Measurements from ENCODE around the gene IL1R1.
"Not testable (repeated sequence)": the region's sequence is repeated elsewhere in the genome, so short reads cannot be mapped to it uniquely, and the experiment has no call there.

The IL1R1 gene

DNA sequence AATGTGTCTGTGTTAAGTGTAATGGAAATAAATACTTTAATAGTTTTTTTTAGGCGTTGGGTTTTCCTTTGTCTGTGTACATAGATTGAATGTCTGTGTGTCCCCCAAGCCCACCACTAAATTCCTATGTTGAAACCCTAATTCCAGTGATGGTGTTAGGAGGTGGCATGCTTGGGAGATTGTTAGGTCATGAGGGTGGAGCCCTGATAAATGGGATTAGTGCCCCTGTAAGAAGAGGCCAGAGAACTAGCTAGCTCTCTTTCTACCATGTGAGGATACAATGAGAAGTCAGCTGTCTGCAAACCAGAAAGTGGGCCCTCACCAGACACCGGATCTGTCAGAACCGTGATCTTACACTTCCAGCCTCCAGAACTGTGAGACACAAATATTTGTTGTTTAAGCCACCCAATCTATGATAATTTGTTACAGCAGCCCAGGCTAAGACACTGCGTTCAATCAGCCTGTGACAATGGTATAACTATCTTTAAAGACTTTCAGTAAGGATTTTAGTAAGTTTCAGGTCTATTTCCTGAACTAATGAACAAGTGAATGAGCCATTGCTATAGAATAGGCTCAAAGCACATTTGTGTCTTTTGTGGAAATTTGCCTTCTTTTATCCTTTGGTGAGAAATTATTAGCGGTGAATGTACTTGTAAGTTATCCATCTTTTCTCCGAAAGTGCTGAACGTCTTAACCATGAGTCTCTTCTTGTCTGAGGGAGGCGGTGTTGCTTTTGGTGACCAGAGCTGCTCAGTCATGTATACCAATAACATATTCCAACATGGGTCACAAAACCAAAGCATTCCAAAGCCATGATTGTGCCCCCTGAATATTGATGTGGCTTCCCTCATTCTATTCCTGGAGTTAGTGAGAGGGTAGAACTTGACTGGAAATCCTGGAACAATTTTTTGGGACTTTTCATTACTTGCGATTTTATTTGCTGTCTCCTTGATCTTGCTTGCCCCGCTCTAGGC is 29.6 kb upstream of the IL1R1 start:
- Histone ChIP-seq H3K4me3 (ENCODE audit: low read length) (no peak overlapping the region), H3K27me3 (ENCODE audit: control insufficient read depth, insufficient read depth, low read length) (no peaks in the 10 kb centered on the region), H3K4me1 (ENCODE audit: control insufficient read depth, insufficient read depth, low read length) (peaks cover 46% of the 10 kb centered on the region), H3K36me3 (ENCODE audit: insufficient read depth, low read length) (peaks cover 11% of the 10 kb centered on the region), H3K9me3 (replicated peaks; ENCODE audit: low read length) (no peaks in the 10 kb centered on the region), H3K4me2 (ENCODE audit: low read length) (no peak overlapping the region), H3K9ac (ENCODE audit: low read depth, low read length) (peak overlapping the region; percentile 66)

DNA sequence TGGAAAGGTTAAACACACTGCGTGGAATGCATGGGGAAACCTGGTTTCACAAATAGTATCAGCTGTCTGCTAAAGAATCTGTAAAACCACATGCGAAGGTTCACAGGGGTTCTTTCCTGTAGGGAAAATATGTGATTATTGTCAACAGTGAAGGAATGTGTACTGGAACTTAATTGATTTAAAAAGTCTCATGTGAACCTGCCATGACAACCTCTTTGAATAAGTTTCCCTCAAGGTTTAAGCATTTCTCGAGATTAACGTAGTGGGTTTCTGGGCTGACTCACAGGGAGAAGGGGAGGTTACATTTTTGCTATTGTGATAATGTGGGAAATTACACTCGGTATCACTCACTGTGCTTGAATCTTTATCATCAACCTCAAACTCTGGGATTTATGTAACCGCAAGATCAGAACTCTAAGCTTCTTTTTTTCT is 28.2 kb upstream of the IL1R1 start:
- peak overlapping the region; percentile 19 for H3K4me2 ChIP-seq (ENCODE audit: low read length)
- H3K9ac ChIP-seq (ENCODE audit: low read depth, low read length): peak overlapping the region; percentile 66
- H3K4me1 ChIP-seq (ENCODE audit: control insufficient read depth, insufficient read depth, low read length): peaks cover 36% of the 10 kb centered on the region
- H3K27me3 ChIP-seq (ENCODE audit: control insufficient read depth, insufficient read depth, low read length): no peaks in the 10 kb centered on the region
- H3K36me3 ChIP-seq (ENCODE audit: insufficient read depth, low read length): peaks cover 11% of the 10 kb centered on the region
- H3K9me3 ChIP-seq (replicated peaks; ENCODE audit: low read length): no peaks in the 10 kb centered on the region
- H3K4me3 ChIP-seq (ENCODE audit: low read length): no peak overlapping the region

- Histone ChIP-seq H3K9me3 (replicated peaks; ENCODE audit: low read length) (no peaks in the 10 kb centered on the region), H3K9ac (ENCODE audit: low read depth, low read length) (peak overlapping the region; percentile 66)
Measured at GRCh38 chr2:102114851-102115497, 27.6 kb upstream of the IL1R1 start.

GRCh38 chr2:102116630-102117471 is 25.7 kb upstream of the IL1R1 start:
- no peaks in the 10 kb centered on the region for H3K9me3 ChIP-seq (replicated peaks; ENCODE audit: low read length)
- H3K4me3 ChIP-seq (ENCODE audit: low read length): no peak overlapping the region
- H3K4me1 ChIP-seq (ENCODE audit: control insufficient read depth, insufficient read depth, low read length): peaks cover 48% of the 10 kb centered on the region
- no peak overlapping the region for H3K4me2 ChIP-seq (ENCODE audit: low read length)
- H3K9ac ChIP-seq (ENCODE audit: low read depth, low read length): no peak overlapping the region
- H3K36me3 ChIP-seq (ENCODE audit: insufficient read depth, low read length): peaks cover 9% of the 10 kb centered on the region
- no peaks in the 10 kb centered on the region for H3K27me3 ChIP-seq (ENCODE audit: control insufficient read depth, insufficient read depth, low read length)

More at GRCh38 chr2:102114851-102115497, 27.6 kb upstream of the IL1R1 start:
- Histone ChIP-seq H3K4me1 (ENCODE audit: control insufficient read depth, insufficient read depth, low read length) (peaks cover 38% of the 10 kb centered on the region), H3K27me3 (ENCODE audit: control insufficient read depth, insufficient read depth, low read length) (no peaks in the 10 kb centered on the region), H3K4me3 (ENCODE audit: low read length) (no peak overlapping the region), H3K4me2 (ENCODE audit: low read length) (peak overlapping the region; percentile 19), H3K36me3 (ENCODE audit: insufficient read depth, low read length) (peaks cover 8% of the 10 kb centered on the region)

DNA sequence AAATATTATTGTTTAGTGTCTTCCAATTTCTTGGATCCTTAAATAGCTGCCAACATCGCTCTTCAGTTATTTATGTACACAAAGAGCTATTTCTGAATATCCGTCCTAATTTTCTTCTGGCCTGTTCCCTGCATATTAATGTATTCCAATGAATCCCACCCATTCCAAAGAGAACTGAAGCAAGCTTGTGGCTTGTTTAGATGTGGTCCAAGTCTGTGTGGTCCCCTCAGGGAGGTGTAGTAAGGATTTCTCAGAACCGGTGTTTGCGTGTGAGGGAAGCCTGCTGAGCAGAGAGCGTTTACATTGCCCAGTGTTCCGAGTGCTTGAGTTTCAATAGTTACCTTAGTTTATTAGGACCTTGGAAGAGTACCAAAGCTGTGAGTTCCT is 25.1 kb upstream of the IL1R1 start:
- H3K27me3 ChIP-seq (ENCODE audit: control insufficient read depth, insufficient read depth, low read length): no peaks in the 10 kb centered on the region
- no peak overlapping the region for H3K4me3 ChIP-seq (ENCODE audit: low read length)
- H3K4me1 ChIP-seq (ENCODE audit: control insufficient read depth, insufficient read depth, low read length): peaks cover 53% of the 10 kb centered on the region
- H3K4me2 ChIP-seq (ENCODE audit: low read length): no peak overlapping the region
- no peaks in the 10 kb centered on the region for H3K9me3 ChIP-seq (replicated peaks; ENCODE audit: low read length)
- H3K9ac ChIP-seq (ENCODE audit: low read depth, low read length): no peak overlapping the region
- peaks cover 9% of the 10 kb centered on the region for H3K36me3 ChIP-seq (ENCODE audit: insufficient read depth, low read length)

- Histone ChIP-seq H3K4me3 (ENCODE audit: low read length) (no peak overlapping the region), H3K36me3 (ENCODE audit: insufficient read depth, low read length) (peaks cover 4% of the 10 kb centered on the region), H3K9me3 (replicated peaks; ENCODE audit: low read length) (no peaks in the 10 kb centered on the region), H3K4me1 (ENCODE audit: control insufficient read depth, insufficient read depth, low read length) (peaks cover 45% of the 10 kb centered on the region), H3K4me2 (ENCODE audit: low read length) (no peak overlapping the region), H3K9ac (ENCODE audit: low read depth, low read length) (no peak overlapping the region), H3K27me3 (ENCODE audit: control insufficient read depth, insufficient read depth, low read length) (no peaks in the 10 kb centered on the region)
Measured at GRCh38 chr2:102119255-102119654, 23.3 kb upstream of the IL1R1 start.

- no peaks in the 10 kb centered on the region for H3K27me3 ChIP-seq (ENCODE audit: control insufficient read depth, insufficient read depth, low read length)
- peaks cover 7% of the 10 kb centered on the region for H3K36me3 ChIP-seq (ENCODE audit: insufficient read depth, low read length)
- no peak overlapping the region for H3K9ac ChIP-seq (ENCODE audit: low read depth, low read length)
- H3K4me3 ChIP-seq (ENCODE audit: low read length): no peak overlapping the region
- peaks cover 35% of the 10 kb centered on the region for H3K4me1 ChIP-seq (ENCODE audit: control insufficient read depth, insufficient read depth, low read length)
- H3K4me2 ChIP-seq (ENCODE audit: low read length): no peak overlapping the region
- H3K9me3 ChIP-seq (replicated peaks; ENCODE audit: low read length): no peaks in the 10 kb centered on the region
Measured at GRCh38 chr2:102120261-102120660, 22.3 kb upstream of the IL1R1 start.

DNA sequence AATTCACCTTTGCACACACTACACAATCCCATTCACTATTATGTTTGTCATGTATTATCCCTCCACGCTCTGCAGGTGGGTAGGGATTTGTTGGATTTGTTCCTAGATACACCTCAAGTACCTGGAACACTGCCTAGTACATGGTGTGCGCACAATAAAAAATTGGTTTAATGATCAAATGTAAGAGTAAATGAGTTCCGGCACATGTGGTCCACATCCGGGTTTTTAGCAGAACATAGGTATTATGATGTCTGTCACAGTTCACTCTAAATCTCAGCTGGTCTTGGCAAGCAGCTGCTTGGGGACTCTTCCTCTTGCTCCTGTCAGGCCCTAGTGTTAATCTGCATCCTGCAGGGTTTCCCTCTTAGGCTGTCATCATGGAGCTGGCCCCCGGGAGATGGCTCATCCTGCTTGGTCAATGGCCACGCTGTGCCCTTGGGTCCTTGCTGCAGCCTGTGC is 21.8 kb upstream of the IL1R1 start:
- Histone ChIP-seq H3K9ac (ENCODE audit: low read depth, low read length) (no peak overlapping the region), H3K4me1 (ENCODE audit: control insufficient read depth, insufficient read depth, low read length) (peaks cover 32% of the 10 kb centered on the region), H3K36me3 (ENCODE audit: insufficient read depth, low read length) (peaks cover 9% of the 10 kb centered on the region), H3K4me3 (ENCODE audit: low read length) (no peak overlapping the region), H3K4me2 (ENCODE audit: low read length) (no peak overlapping the region), H3K9me3 (replicated peaks; ENCODE audit: low read length) (no peaks in the 10 kb centered on the region), H3K27me3 (ENCODE audit: control insufficient read depth, insufficient read depth, low read length) (no peaks in the 10 kb centered on the region)

GRCh38 chr2:102122115-102122514 is 20.4 kb upstream of the IL1R1 start:
- H3K4me3 ChIP-seq (ENCODE audit: low read length): no peak overlapping the region
- no peaks in the 10 kb centered on the region for H3K9me3 ChIP-seq (replicated peaks; ENCODE audit: low read length)
- peak overlapping the region; percentile 69 for H3K9ac ChIP-seq (ENCODE audit: low read depth, low read length)
- H3K4me2 ChIP-seq (ENCODE audit: low read length): peak overlapping the region; percentile 5
- peaks cover 9% of the 10 kb centered on the region for H3K36me3 ChIP-seq (ENCODE audit: insufficient read depth, low read length)
- no peaks in the 10 kb centered on the region for H3K27me3 ChIP-seq (ENCODE audit: control insufficient read depth, insufficient read depth, low read length)
- H3K4me1 ChIP-seq (ENCODE audit: control insufficient read depth, insufficient read depth, low read length): peaks cover 39% of the 10 kb centered on the region

GRCh38 chr2:102122909-102123308 is 19.6 kb upstream of the IL1R1 start:
- Histone ChIP-seq H3K4me1 (ENCODE audit: control insufficient read depth, insufficient read depth, low read length) (peaks cover 42% of the 10 kb centered on the region), H3K9me3 (replicated peaks; ENCODE audit: low read length) (no peaks in the 10 kb centered on the region), H3K9ac (ENCODE audit: low read depth, low read length) (peak overlapping the region; percentile 67), H3K4me2 (ENCODE audit: low read length) (no peak overlapping the region), H3K36me3 (ENCODE audit: insufficient read depth, low read length) (peaks cover 9% of the 10 kb centered on the region), H3K27me3 (ENCODE audit: control insufficient read depth, insufficient read depth, low read length) (no peaks in the 10 kb centered on the region), H3K4me3 (ENCODE audit: low read length) (no peak overlapping the region)

GRCh38 chr2:102124421-102124820 is 18.1 kb upstream of the IL1R1 start:
- not testable (repeated sequence) for H3K4me3 ChIP-seq (ENCODE audit: low read length); H3K4me2 ChIP-seq (ENCODE audit: low read length); H3K36me3 ChIP-seq (ENCODE audit: insufficient read depth, low read length); H3K27me3 ChIP-seq (ENCODE audit: control insufficient read depth, insufficient read depth, low read length); H3K9ac ChIP-seq (ENCODE audit: low read depth, low read length); H3K9me3 ChIP-seq (replicated peaks; ENCODE audit: low read length)
- peaks cover 50% of the 10 kb centered on the region for H3K4me1 ChIP-seq (ENCODE audit: control insufficient read depth, insufficient read depth, low read length)

Measured in skeletal muscle satellite cell (primary cell).